Measurements from ENCODE around the gene CELF2.
A peak's percentile ranks its signal among the peaks of the same experiment; 100 is the strongest.
"Not testable (repeated sequence)": the region's sequence is repeated elsewhere in the genome, so short reads cannot be mapped to it uniquely, and the experiment has no call there.

CELF2 gene

GRCh38 chr10:11098666-11099065 lies 81.0 kb downstream of the CELF2 start:
- no peak for DNase-seq

DNA sequence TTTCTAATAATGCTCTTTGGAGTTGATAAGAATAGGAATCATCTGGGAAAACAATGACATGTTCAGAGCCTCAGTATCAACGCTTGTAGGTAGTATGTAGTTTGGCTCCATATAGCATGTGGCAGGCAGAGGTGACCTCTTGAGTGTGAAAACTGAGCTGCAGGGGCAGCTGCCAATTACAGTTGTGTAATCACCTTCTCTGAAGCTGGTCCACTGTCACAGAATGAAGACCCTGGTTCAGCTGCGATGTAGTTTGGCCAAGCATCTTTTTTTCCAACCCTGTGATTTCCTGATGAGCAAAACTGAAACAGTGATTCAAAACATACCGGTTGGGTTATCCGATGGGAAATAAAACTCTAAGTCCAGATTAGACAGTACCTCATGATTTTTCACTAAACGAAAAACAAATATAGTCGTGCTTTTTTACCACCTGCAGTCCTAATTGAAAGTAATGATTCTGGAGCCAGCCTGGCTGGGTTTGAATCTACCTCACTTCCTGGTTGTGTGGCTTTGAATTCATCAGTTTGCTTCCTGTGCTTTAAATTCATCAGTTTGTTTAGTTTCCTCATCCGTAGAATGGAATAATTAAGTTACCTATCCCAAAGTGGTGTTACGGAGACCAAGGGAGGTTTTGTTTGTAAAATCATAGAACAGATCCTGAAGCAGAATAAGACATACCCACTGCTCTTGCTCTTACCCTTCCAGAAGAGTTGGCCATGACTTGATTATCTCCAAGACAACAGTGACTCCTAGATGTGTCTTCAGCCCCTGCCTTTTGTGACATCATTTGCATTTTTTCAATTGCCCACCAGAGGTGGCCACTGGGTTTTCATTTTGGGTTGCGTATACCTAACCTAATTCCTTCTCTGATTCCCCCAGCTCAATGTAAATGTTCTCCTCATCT lies 87.4 kb downstream of the CELF2 start:
- DNase-seq: peak; percentile 18

GRCh38 chr10:11105676-11106004 lies 88.0 kb downstream of the CELF2 start:
- no peak for DNase-seq

- DNase-seq: no peak
Observed at GRCh38 chr10:11106621-11107374, 89.1 kb downstream of the CELF2 start.

- no peak for DNase-seq
Observed at GRCh38 chr10:11107948-11108347, 90.3 kb downstream of the CELF2 start.

DNA sequence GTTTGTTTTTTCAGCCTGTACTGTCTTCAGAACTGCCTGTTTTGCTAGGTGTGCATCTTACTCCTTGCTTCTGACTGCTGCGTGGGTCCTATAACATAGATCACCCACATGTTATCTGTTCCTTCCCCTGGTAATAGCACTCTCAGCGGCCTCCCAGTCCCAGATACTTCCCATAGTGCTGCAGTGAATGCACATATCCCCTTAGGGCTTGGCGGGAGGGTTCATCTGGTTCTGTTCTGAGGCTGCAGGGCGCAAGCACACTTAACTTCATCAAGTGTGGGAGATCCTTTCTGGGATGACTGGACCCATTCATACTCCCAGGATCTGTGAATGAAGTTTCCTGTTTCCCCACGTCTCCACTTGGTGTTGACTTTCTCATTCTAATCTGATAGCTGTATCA lies 90.7 kb downstream of the CELF2 start:
- DNase-seq: no peak

GRCh38 chr10:11109590-11109989 lies 91.9 kb downstream of the CELF2 start:
- DNase-seq: no peak

DNA sequence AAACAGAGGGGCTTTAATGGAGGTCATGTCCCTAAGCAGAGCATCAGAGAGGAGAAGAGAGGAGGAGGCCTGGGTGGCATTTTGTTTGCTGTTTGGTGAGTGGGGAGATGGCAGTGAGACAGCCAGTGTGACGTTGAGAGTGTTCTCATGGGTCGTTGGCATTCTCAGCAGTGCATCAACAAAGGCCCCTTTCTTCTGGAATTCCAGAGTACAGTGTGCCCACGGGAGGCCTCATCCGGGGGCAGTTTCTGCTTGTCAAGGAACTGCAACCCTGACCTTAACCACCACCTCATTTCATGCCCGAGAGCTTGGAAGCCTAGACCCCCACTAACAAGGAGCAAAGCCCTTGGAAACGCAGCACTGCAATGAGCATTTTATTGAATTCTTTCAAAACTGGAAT lies 92.9 kb downstream of the CELF2 start:
- no peak for DNase-seq

GRCh38 chr10:11111490-11111889 lies 93.8 kb downstream of the CELF2 start:
- no peak for DNase-seq

GRCh38 chr10:11112718-11113117 lies 95.0 kb downstream of the CELF2 start:
- DNase-seq: no peak

DNA sequence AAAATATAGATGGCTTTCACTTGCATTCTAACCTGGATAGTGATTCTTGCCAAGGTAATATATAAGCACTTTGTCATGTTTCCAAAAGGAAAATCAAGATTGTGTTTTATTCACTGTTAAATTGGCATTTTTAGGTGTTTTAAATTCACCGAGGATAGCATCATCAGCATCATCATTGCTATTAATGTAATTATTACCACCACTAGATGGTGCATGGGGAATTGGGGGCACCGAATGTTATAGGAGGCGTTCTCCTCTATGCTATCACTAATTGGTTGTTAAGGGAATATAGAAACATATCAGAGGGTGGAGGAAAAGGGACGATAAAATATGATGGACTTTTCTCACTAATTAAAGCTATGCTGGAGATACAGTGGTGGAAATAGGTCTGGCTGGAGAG lies 95.5 kb downstream of the CELF2 start:
- DNase-seq: peak; percentile 76

DNA sequence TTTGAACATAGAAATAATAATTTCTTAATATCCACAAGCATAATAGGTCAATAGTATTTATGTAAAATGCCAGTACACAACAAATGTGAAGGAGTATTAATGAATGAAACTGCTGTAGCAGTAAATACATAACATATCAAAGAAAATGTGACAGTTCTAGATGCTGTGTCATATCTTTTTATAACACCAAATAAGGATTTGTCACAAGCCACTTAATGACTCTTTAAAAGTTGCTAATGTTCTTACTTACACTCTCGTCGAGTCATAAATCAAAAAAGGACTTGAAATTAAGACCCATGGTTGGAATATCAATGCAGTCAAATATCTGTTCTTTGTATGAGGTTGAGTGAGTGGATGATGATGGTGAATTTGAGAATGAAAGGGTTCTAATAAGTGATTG lies 96.6 kb downstream of the CELF2 start:
- DNase-seq: no peak

DNA sequence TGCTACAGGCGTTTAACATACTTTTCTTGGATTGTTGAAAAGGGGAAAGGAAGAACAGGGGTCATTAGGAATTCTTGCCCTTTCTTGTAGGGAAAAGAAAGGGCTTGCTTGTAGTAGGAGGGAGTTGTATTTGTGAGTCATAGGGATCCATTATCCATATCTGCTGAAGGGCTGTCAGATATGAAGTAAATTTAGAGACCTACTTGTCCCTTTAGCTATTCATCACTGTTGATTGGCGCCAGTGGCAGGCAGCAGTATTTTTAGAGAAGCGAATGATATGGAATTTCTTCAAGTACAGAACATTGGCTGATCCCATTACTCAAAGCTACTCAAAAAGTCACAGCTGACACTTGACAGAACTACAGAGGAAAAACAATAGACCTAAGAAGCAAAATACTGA lies 97.7 kb downstream of the CELF2 start:
- no peak for DNase-seq

GRCh38 chr10:11116361-11116760 lies 98.7 kb downstream of the CELF2 start:
- no peak for DNase-seq

GRCh38 chr10:11116817-11117216 lies 99.1 kb downstream of the CELF2 start:
- DNase-seq: no peak

GRCh38 chr10:11118686-11119085 lies 101.0 kb downstream of the CELF2 start:
- DNase-seq: no peak

GRCh38 chr10:11119843-11120242 lies 102.2 kb downstream of the CELF2 start:
- DNase-seq: no peak

DNA sequence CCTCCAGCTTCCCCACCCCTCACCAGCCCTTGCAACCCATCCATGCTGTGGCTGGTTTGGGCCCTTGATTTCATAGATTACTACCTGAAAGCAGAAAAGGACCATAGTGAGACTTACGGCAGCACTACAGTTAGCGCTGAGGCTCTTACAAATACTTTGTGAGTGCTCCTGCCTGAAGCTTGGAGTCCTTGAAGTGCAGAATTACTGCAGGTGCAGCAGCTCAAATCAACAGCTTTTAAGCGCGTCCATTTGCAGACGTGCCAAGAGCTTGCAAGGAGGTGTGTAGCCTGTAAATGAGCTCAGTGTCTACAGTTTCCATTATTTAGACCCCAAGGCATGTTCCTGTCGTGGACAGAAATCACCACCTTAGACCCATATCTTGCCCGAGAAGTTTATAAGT lies 103.0 kb downstream of the CELF2 start:
- DNase-seq: no peak

DNA sequence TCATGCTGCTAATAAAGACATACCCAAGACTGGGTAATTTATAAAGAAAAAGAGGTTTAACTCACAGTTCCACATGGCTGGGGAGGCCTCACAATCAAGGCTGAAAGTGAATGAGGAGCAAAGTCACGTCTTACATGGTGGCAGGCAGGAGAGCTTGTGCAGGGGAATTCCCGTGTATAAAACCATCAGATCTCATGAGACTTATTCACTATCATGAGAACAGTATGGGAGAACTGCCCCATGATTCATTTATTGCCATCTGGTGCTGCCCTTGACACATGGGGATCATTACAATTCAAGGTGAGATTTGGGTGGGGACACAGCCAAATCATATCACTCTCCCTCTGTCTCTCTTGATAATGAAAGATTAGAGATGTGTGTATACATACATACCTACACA lies 106.2 kb downstream of the CELF2 start:
- DNase-seq: not testable (repeated sequence)

GRCh38 chr10:11125004-11125403 lies 107.3 kb downstream of the CELF2 start:
- no peak for DNase-seq

GRCh38 chr10:11127017-11127416 lies 109.3 kb downstream of the CELF2 start:
- not testable (repeated sequence) for DNase-seq

- no peak for DNase-seq
Observed at GRCh38 chr10:11131112-11131639, 113.5 kb downstream of the CELF2 start.

DNA sequence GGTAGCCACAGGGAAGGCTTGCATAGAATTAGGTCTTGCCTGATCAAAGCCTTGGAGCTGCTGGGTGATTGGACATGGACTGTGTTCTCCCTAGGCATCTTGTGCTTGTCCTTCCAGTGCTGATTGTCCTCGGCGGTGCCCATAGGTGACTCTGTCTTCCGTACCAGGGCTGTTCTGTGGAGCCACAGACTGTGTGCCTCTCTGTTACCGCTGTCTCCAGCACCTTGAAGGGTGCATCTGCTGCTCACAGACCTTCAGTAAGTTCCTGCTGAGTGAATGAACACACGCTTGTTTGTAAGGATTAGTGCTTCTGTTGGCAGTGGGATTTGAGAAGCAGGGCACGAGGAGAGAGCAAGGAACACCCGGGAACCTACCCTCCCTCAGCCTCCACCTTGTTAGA lies 116.7 kb downstream of the CELF2 start:
- no peak for DNase-seq

GRCh38 chr10:11135709-11136108 lies 118.0 kb downstream of the CELF2 start:
- no peak for DNase-seq
